ENCODE measurements around the gene RAPGEF1. TPM values are rescaled to one million over a fixed set of nuclear protein-coding genes. Genes with fewer than 3 reads are reported as not detected.

Gene RAPGEF1
- total and polyA plus RNA-seq, 9 of the 15 experiments (the other 6 are each of a cell fraction or from before 2014, with no cell fraction given), result 0.06 to 44.1 (median 19.9) TPM

DNA sequence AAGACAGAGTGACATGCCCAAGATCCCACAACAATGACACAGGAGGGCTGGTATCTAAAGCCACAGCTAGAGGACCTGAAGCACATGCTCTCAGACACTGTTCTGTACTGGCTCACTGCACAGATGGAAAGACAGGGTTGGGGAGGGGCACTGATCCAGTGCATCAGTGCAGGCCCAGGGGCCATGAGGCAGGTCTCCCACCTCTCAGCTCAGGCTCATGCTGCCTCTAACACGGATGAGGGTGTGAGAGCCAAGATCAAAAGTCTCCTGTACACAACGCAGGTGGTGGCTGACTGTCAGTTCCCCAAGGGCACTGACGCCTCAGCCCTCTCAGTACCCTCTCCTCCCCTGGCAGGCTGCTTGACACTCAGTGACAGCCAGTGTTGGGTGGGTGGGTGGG is 10.9 kb downstream of the RAPGEF1 start:
- BruUV-seq (replicated peaks), result no TSS peak
- FAIRE-seq (no peak), DNase-seq (ENCODE audit: extremely low read depth in 1 of 4, low spot score in 3 of 4) (no peak), ATAC-seq (no peak)
- in situ Hi-C loops (cut with MboI) (no loop called here), intact Hi-C loops (cut with micrococcal nuclease) (no loop called here)
- Histone ChIP-seq H3K4me3 (no peak overlapping the region), H2AFZ (ENCODE audit: low read depth, low read length) (no peak overlapping the region), H4K20me1 (replicated peaks; ENCODE audit: control insufficient read depth, insufficient read depth, low read length) (peaks cover 18% of the 10 kb centered on the region; the same call in 1 of the 2 replicates), H3K9ac (ENCODE audit: insufficient read depth in 1 of 2, low read depth in 2 of 2, low read length in 2 of 2) (peak overlapping the region in 1 of 2 experiments; percentile 77; a peak in 2 of 4 replicates), H3K27me3 (ENCODE audit: control insufficient read depth in 2 of 2, insufficient read depth in 2 of 2, low read length in 2 of 2) (no peaks in the 10 kb centered on the region), H3K79me2 (ENCODE audit: control insufficient read depth, insufficient read depth, low read length) (peaks cover 29% of the 10 kb centered on the region), H3K9me1 (ENCODE audit: control insufficient read depth, insufficient read depth, low read length) (no peaks in the 10 kb centered on the region), H3K4me2 (ENCODE audit: insufficient read depth, low read length) (no peak overlapping the region), H3K27ac (ENCODE audit: extremely low read depth, low read depth, low read length) (no peak overlapping the region), H3K36me3 (ENCODE audit: control insufficient read depth, insufficient read depth, low read length) (no peaks in the 10 kb centered on the region), H3K4me1 (replicated peaks in 1 of 2; ENCODE audit: control insufficient read depth in 2 of 2, insufficient read depth in 2 of 2, low read length in 2 of 2) (peaks cover 6 to 7% of the 10 kb centered on the region in 2 experiments), H3K9me3 (replicated peaks; ENCODE audit: control insufficient read depth, insufficient read depth, low read depth, low read length) (no peaks in the 10 kb centered on the region)
- 66% methylated on average over 3 of the region's 3 CpGs for WGBS (ENCODE audit: insufficient coverage, low coverage, missing lambda C conversion rate)
- ChIA-PET CTCF (ENCODE audit: low intra/inter-chr PET ratio) (no interaction called here), POLR2A (interaction anchor here (1.6 kb wide), 1 partner anchor 12 kb away, joined by 7 read pairs; no protein-coding TSS in a partner anchor)
- TF ChIP-seq WHSC1 (IDR thresholded peaks at IDR 0.05; ENCODE audit: low read length) (no peak), ZNF324 (CRISPR knock-in tag; IDR thresholded peaks at IDR 0.05) (no peak)

DNA sequence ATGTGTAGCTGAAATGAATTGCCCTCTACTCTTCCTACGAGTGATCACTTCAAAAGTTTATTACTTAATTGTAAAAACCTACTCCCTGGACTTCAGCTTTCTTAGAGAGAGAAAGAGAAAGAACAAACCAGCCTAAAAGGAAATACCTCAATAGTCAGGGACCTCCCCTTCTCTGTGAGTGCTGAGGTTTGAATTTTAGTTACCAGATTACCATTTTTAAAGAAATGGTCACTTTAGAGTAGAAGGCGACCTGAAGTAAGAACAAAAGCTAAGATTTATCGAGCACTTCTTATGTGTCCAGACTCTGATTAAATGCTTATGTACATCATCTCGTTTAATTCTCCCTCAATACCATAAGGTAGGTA is 11.3 kb downstream of the RAPGEF1 start:
- H3K9me3 ChIP-seq (replicated peaks; ENCODE audit: control insufficient read depth, insufficient read depth, low read depth, low read length), result no peaks in the 10 kb centered on the region
- peaks cover 24% of the 10 kb centered on the region for H3K79me2 ChIP-seq (ENCODE audit: control insufficient read depth, insufficient read depth, low read length)
- ChIA-PET CTCF (ENCODE audit: low intra/inter-chr PET ratio) (no interaction called here), POLR2A (interaction anchor here (1.6 kb wide), 1 partner anchor 12 kb away, joined by 7 read pairs; no protein-coding TSS in a partner anchor)
- H2AFZ ChIP-seq (ENCODE audit: low read depth, low read length), result no peak overlapping the region
- no peaks in the 10 kb centered on the region for H3K27me3 ChIP-seq (ENCODE audit: control insufficient read depth in 2 of 2, insufficient read depth in 2 of 2, low read length in 2 of 2)
- H3K4me1 ChIP-seq (replicated peaks in 1 of 2; ENCODE audit: control insufficient read depth in 2 of 2, insufficient read depth in 2 of 2, low read length in 2 of 2), result peaks cover 3% of the 10 kb centered on the region in 2 experiments; a peak in 3 of 5 replicates
- H3K27ac ChIP-seq (ENCODE audit: extremely low read depth, low read depth, low read length), result no peak overlapping the region
- WGBS (ENCODE audit: insufficient coverage, low coverage, missing lambda C conversion rate), result 79% methylated on average over 4 of the region's 4 CpGs
- ATAC-seq, result no peak
- no peak overlapping the region for H3K4me2 ChIP-seq (ENCODE audit: insufficient read depth, low read length)
- no peak for FAIRE-seq
- H3K36me3 ChIP-seq (ENCODE audit: control insufficient read depth, insufficient read depth, low read length), result no peaks in the 10 kb centered on the region
- in situ Hi-C loops (cut with MboI) (no loop called here), intact Hi-C loops (cut with micrococcal nuclease) (no loop called here)
- TF ChIP-seq MBD2 (IDR thresholded peaks at IDR 0.05; ENCODE audit: borderline replicate concordance, low read depth) (no peak), DMBX1 (CRISPR knock-in tag; IDR thresholded peaks at IDR 0.05; ENCODE audit: borderline replicate concordance) (no peak), FOS (IDR thresholded peaks at IDR 0.05; ENCODE audit: extremely low read depth, insufficient read length) (no peak), HOXB6 (CRISPR knock-in tag; IDR thresholded peaks at IDR 0.05; ENCODE audit: borderline replicate concordance) (no peak), ZKSCAN1 (IDR thresholded peaks at IDR 0.05; ENCODE audit: low read depth, low read length) (no peak), MAX (CRISPR knock-in tag; IDR thresholded peaks at IDR 0.05) (no peak), CBX2 (IDR thresholded peaks at IDR 0.05; ENCODE audit: insufficient read depth, low read length, poor library complexity, severe bottlenecking) (no peak), TEAD2 (tag; IDR thresholded peaks at IDR 0.05) (no peak), CAMTA2 (CRISPR knock-in tag; conservative IDR thresholded peaks at IDR 0.05) (no peak), HOMEZ (CRISPR knock-in tag; IDR thresholded peaks at IDR 0.05) (no peak), ZNF174 (CRISPR knock-in tag; IDR thresholded peaks at IDR 0.05) (no peak)
- no peak for DNase-seq (ENCODE audit: extremely low read depth in 1 of 4, low spot score in 3 of 4)
- H3K9me1 ChIP-seq (ENCODE audit: control insufficient read depth, insufficient read depth, low read length), result no peaks in the 10 kb centered on the region
- no peak overlapping the region for H3K4me3 ChIP-seq
- H3K9ac ChIP-seq (ENCODE audit: insufficient read depth in 1 of 2, low read depth in 2 of 2, low read length in 2 of 2), result no peak overlapping the region
- H4K20me1 ChIP-seq (replicated peaks; ENCODE audit: control insufficient read depth, insufficient read depth, low read length), result peaks cover 13% of the 10 kb centered on the region; the same call in 1 of the 2 replicates
- no TSS peak for BruUV-seq (replicated peaks)
